GM21447 (cell line): ENCODE measurements around the gene CMIP.

Source experiments
- ATAC-seq: cut with Tn5 transposase; IDR thresholded peaks from one replicate; pipeline ENCODE4 v1.9.1; 2021; ENCODE audit not compliant: unreplicated experiment

Gene CMIP

DNA sequence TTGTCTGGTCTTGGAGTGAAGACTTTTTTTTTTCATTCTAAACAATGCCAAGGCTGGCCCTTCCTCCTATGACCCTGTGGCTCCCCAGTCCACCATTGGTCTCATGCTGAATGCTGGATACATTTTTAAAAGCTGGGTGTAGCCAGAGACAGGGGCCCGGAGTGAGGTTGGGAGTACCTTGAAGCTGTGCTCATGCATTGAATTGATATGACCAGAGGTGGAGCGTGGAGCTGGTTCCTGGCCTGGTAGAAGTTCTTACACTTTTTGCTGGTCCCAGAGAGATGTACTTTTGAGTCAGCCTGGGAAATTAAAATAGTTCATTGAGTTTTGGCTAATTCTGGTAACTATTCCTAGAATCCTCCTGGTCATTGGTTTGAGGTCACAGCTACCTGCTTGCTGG lies 83.6 kb downstream of the CMIP start:
- ATAC-seq: no peak

DNA sequence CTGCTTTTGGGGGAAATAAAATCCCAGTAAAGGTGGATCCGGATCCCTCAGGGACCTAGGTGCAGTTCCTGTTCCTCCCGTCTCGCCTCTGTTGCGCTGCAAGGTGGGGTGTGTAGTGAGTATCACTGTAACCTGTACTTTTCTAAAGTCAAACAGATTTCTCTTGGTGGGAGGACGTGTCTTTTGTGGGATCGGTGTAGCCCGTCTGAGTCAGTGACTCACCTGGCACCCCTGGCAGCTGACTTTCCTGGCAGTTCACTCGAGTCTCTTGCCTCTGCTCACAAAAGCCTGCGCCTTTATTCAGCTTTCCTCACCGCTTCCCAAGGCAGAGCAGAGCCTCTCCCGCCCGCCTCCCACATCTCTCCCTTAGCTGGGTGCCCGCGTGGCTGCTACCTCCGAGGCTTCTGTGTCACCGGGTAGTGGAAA lies 85.7 kb downstream of the CMIP start:
- no peak for ATAC-seq

GRCh38 chr16:81530814-81531213 lies 86.2 kb downstream of the CMIP start:
- no peak for ATAC-seq

DNA sequence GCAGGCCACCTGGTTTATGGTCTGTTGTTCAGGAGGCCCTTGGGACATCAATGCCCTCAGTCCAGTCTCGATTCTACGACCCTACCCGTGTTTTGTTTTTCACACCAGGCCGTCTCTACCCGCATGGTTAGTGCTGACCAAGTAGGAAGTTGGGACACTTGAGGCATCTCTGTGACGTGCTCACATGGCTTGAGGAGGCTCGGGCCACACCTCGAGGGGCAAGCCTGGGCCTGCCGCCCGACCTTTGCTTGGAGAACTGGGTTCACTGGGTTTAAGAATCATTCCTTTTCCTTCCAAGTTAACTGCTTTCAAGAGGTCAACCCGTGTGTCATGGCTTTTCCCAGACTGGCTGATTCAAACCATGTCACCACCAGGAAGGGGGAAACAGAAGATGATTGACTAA lies 86.8 kb downstream of the CMIP start:
- no peak for ATAC-seq

DNA sequence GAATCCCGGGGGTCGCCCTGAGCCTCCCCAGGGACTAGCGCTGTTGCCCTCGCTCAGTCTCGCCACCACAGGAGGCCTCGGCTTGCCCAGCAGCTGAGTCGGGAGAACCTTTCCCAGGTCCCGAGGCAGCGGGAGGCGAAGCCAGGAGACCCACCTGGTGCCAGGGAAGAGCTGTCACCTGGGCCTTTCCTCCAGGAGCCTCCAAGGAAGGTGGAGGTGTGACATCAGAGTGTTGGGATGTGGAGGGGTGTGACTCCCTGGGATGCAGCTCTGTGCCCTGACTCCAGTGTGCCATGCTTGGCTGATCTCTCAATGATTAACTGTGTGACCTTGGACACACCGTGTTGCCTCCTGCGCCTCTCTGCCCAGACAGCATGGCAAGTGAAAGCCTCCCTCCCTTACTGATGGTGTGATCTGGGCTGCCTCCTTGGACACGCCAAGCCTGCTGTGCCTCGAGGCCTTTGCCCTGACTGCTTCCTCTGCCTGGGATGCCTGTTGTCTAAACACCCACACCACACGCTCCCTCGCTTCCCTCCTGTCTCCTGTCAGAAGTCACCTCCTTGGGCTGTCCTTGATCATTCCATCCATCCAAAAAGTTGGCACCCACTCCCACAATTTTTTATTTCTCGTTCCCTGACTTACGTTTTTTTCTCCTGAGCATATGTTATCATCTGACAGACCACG lies 88.0 kb downstream of the CMIP start:
- ATAC-seq: no peak

DNA sequence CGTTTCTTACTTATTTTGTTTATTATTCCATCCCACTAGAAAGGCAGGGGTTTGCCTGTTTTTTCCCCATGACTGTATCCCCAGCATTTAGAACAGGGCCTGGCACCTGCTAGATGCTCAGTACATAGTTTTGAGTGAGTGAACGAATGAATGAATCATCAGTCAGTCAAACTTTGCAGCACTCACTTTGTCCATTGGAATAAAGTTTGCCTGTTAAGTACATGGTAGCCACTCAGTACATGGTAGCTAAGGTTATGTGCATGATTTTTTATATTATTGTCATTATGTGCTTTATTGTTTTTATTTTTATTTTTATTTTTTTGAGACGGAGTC lies 88.5 kb downstream of the CMIP start:
- no peak for ATAC-seq

- ATAC-seq: no peak
Measured at GRCh38 chr16:81535679-81536360, 91.2 kb downstream of the CMIP start.

GRCh38 chr16:81536648-81537047 lies 92.0 kb downstream of the CMIP start:
- ATAC-seq: no peak

- ATAC-seq: no peak
Measured at GRCh38 chr16:81537721-81538561, 93.3 kb downstream of the CMIP start.

GRCh38 chr16:81539009-81539758 lies 94.6 kb downstream of the CMIP start:
- no peak for ATAC-seq

GRCh38 chr16:81539759-81540472 lies 95.3 kb downstream of the CMIP start:
- ATAC-seq: no peak

DNA sequence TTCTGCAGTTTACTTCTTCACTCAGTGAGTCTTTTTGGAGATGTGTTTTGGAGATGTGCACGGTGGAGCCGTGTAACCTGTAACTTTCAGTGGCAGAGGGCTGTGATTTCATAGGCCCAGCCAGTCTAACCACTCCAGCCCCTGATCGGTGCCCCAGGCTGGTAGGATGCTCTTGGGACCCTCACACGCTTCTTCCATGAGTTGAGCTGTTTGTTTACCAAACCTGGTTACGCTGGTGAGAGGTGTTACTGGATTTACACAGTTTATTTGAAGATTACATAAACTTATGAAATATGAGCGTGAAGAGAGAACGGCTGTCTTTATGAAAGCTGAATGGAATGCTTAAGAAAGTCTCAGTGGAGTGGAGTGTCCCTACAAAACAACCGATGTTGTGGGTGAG lies 96.7 kb downstream of the CMIP start:
- no peak for ATAC-seq

DNA sequence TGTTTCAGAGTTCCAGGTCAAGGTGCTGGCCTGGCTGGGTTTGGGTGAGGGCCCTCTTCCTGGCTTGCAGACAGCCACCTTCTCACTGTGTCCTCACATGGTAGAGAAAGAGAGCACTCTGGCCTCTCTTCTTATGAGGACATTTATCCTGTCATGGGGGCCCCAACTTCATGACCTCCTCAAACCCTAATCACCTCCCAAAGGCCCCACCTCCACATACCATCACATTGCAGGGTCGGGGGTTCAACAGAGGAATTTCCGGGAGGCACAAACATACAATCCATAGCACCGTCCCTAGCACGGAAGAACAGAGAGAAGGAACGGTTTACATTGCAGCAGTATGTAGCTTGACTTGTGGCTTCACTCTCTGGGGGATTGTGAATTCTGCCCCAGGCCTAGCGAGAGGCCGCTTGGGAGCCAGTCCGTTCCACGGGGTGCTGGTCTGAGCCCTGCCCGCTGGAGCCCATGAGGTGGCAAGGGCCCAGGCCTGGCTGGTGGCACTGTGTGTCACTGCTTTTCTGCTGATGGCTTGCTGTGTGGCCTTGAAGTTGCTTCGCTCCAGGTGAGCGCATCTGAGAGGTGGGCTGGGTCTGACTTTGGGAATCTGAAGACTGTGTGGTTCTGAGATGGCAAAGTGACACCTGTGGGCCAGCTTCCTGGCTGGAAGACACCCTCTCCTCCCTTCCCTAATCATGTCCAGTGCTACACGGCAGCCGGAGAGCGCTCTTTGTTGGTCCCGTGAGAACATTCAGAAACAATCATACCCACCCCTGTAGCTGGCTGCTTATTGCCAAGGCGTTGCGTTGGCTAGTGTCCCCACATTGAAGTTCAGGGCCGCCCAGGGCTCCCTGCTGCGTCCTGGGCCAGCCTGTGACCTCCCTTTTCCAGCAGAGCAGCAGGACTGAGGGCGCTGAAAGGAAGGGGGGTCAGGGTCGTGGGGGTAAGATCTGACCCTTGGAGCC lies 98.3 kb downstream of the CMIP start:
- no peak for ATAC-seq

- no peak for ATAC-seq
Measured at GRCh38 chr16:81543571-81543970, 99.0 kb downstream of the CMIP start.

- no peak for ATAC-seq
Measured at GRCh38 chr16:81544261-81544660, 99.7 kb downstream of the CMIP start.

GRCh38 chr16:81544700-81545271 lies 100.2 kb downstream of the CMIP start:
- no peak for ATAC-seq

DNA sequence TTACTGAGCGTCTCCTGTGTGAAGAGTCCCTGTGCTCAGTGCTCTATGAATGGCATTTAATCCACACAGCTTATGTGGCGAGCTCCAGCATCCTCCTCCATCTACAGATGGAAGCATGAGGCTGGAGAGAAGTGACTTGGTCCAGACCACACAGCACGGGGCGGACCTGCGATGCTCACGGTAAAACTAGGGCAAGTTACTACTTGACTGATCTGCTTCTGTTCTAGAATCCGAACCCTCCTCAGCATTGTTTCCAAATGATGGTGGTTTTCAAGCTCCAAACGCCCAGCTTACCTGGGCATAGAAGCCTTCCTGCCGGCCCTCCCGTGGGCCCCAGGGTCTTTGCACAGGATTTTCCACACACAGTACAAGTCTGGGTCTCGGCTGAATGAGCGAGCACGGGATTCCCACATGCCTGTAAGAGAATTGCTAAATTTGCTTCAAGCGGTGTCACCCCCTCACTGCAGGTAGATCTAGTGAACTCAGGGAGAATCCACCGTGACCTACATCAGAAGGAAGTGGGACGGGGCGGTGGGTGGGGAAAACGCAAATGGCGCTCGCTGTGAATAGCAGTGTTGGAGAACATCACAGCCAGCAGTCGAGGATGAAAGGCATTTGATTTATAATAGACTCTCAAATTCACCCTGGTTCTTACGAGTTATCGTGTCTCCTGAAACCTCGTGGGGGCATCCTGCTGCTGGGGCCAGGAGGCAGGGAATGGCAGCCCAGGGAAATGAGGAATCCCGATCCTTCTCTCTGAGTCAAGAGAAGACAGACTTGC lies 101.1 kb downstream of the CMIP start:
- ATAC-seq: no peak

- no peak for ATAC-seq
Measured at GRCh38 chr16:81546781-81547180, 102.2 kb downstream of the CMIP start.
